8988T (cell line): ENCODE results near the gene TTLL13.

Source experiments
- DNase-seq: peaks from one replicate; pipeline ENCODE4 v3.0.0; 2011

TTLL13 gene, protein sequence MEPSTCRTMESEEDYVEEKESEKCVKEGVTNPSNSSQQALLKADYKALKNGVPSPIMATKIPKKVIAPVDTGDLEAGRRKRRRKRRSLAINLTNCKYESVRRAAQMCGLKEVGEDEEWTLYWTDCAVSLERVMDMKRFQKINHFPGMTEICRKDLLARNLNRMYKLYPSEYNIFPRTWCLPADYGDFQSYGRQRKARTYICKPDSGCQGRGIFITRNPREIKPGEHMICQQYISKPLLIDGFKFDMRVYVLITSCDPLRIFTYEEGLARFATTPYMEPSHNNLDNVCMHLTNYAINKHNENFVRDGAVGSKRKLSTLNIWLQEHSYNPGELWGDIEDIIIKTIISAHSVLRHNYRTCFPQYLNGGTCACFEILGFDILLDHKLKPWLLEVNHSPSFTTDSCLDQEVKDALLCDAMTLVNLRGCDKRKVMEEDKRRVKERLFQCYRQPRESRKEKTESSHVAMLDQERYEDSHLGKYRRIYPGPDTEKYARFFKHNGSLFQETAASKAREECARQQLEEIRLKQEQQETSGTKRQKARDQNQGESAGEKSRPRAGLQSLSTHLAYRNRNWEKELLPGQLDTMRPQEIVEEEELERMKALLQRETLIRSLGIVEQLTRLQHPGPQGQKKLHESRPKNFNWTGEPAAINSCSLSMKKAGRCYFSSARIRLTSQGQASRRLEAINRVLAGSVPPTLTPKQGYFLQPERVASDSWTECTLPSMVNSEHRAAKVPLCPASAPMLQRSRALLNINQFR

DNA sequence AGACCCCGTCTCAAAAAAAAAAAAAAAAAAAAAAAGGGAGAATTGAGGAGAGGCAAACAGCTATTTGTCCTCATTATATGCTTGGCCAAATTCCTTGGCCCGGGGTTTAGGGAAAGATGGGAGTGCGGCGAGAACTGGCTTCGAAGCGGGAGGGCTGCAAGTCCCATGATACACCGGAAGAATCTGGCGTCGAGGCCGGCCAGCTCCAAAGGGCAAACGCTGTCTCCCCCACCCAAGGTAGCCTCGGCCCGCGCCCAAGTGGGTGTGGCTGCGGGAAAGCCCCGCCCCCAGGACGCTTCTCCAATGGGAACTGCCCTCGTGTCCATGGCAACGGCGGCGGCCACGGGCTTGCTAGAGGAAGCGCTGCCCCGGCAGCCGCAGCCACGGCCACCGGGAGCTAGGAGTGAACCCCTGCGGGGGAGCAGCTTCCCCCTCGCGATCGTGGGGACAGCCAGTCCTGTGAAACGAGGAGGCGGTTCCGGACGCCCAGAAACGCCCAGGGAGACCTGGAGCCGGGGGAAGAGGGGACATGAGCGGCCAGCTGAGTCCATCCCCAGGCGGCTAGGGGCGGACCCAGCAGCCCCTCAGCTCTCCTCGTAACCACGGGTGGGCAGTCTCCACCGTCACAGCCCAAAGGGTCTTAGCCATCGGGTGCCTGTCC is at the start of gene TTLL13:
Gene TTLL13 (plus strand): TSS at position 354 of the 661 bp plus-strand sequence. CDS start 1,075 bp downstream, outside the sequence.
- DNase-seq, result peak; percentile 60

DNA sequence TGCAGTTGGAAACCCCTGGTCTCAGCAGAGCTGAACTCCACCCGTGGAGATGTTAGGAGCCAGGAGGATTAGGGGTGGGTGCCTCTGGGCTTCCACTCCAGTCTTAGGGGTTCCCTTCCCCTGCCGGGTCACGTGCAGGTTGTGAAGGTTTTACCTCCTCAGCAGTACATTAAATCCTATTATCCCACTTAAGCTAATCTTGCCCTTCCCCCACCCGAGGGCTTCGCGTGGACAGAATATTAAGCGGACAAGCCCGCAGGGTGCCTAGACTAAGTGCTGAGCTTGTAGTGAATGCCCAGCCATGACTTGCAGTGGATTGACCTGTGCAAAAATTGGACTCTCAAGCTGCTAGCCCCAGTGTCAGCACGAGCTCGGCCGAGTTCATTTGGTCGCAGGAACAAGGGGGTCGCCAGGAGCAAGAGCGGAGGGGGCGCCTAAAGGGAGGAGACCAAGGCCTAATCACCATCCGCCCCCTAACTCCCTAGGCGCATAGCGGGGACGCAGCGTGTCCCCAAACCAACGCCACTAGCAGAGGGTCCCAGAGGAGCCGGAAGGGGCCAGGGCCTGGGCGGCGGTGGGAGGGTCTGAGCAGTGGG is 48.7 kb upstream of the TTLL13 start:
- DNase-seq, result no peak

DNA sequence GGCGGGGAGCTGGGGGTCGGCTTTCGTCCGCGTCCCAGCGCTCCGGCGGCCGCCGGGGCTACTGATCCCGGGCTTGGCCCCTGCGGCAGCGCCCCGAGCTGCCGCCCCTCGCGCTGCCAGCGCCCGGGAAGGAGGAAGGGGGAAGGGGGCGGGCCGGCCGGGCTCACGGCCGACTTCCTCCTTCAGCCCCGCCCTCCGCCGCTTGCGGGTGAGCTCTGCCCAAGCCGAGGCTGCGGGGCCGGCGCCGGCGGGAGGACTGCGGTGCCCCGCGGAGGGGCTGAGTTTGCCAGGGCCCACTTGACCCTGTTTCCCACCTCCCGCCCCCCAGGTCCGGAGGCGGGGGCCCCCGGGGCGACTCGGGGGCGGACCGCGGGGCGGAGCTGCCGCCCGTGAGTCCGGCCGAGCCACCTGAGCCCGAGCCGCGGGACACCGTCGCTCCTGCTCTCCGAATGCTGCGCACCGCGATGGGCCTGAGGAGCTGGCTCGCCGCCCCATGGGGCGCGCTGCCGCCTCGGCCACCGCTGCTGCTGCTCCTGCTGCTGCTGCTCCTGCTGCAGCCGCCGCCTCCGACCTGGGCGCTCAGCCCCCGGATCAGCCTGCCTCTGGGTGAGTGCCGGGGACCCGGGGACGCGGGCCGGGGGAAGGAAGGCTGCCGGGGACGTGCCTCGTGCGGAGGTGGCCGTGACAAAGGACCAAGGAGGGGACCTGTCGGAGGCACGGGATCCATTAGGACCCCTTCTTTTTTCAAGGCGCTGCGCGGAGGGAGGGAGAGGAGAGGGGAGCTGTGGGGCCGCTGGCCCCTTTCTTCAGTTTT is 48.0 kb upstream of the TTLL13 start, which contains the start of gene SEMA4B:
Gene SEMA4B (plus strand): TSS at position 201 of the 814 bp plus-strand sequence. CDS start 249 bp downstream, at position 450.
- DNase-seq, result peak; percentile 77

DNA sequence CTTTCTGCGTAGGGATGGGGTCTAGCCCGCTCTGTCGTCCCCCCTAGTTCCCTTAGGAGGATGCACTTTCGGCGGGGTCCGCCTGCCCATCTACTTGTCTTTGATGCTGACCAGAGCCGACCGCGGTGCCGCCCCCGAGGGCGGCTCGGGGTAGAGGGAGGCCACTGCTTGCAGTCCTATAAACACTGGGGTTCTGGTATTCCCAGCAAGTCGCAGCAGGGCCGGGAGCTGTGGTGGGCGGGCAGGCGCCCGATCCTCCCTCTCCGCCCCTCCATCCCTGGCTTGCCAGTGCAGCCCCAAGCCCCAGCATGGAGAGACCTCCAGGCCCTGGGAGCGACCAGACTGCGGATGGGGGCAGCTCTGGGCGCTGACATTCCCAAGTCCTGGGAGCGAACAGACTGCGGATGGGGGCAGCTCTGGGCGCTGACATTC is 47.4 kb upstream of the TTLL13 start:
- DNase-seq, result no peak

DNA sequence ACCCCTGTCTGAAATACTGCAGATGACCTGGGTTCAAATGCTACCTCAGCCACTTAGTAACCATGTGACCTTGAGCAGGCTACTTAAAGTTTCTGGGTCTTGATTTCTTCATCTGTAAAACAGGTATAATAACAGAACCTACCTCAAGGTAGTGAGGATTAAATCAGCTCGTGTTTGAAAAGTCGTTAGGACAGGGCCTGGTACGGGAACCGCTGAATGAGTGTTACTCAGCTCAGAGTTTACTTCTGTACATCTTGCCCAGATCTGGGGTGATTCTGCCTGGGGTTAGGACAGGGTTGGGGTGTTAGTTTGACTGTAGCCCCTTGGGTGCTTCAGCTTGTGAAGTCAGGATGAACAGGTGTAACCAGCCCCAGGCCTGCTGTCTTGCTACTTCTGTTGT is 46.4 kb upstream of the TTLL13 start:
- DNase-seq, result no peak

DNA sequence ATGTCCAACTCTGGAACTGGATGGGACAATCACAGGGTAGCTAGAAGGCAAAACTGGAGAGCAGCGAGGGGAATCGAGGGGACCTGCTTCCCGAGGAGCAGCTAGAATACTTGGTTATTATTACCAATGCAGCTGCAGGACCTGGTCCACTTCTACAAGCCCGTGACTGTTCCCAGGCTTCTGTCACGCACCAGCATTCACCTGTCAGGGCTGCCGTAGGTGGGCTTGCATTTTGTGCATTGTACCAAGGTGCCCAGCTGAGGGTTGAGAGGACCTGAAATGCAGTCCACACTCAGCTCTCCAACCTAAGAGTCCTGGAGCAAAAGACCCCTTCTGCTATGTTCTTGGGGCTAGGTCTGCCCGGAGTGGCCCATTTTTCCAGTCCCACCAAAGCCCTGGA is 45.9 kb upstream of the TTLL13 start:
- DNase-seq, result no peak

DNA sequence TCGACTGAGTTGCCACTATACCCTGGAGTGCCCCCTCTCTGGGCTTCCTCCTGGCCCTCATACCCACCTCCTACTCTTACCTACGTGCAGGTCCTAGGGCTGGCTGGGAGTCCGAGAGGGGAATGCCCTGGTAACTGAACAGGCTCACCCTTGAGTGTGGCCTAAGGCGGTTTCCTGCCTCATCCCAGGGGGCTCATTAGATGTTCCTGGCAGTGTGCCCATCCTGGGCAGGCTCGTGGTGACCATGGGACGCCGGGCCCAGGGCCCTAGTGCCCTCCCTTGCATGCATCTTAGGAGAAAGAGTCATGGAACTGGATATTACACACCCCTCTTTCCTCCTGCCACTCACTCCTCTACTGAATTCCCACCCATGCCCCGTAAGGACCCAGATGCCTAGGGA is 45.4 kb upstream of the TTLL13 start:
- no peak for DNase-seq

DNA sequence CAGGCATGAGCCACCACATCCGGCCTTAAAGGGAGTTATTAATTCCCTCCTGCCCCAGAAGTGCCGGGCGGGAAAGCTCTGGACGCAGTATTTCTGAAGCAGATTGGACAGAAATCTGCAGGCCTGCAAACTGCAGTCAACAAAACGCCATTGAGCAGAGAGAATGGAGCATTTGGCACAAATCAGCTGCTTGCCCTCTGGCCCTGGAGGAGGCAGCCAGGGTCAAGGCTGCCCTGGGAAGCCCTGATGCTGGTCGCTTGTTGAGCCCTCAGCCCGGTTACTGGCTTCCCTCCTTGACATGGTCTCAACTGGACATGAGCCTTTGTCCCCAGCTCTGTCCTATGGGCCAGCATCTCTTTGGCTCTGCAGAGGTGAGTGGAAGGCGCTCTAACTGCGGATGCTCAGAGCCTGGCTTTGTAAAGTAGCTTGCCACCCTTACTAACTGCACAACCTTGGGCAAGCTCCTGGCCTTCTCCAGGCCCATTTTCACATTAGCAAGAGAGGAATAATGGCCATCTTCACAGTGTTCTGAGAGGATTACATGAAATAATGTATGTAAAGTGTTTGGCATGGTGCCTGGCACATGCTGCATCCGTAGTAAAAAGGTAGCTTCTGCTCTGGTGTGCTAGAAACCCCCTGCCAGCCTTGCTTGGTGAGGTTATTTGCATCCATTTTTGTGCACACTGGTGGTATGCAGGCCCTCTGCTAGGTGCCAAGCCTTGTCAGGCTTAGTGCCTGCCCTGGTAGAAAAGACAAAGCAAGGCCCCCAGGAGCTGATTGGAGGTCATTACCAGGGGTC is 44.1 kb upstream of the TTLL13 start:
- DNase-seq, result no peak

DNA sequence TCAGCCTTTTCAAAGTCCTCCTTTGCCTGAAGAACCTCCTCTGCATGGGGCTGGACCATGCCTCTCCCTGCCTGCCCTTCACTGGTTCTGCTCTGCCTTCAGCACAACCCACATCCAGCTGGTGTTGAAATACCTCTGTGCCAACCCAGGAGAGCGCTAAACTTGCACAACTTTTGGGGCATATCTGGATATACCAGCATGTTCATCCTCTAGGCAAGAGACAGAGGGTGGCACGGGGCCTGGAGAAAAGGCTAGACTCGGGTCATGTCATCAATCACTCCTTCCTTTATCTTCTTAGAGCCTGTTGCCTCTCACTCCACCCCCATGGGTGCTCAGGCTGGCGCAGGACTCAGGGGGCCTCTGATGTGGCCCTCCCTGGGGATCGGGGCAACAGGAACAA is 43.5 kb upstream of the TTLL13 start:
- DNase-seq, result no peak

DNA sequence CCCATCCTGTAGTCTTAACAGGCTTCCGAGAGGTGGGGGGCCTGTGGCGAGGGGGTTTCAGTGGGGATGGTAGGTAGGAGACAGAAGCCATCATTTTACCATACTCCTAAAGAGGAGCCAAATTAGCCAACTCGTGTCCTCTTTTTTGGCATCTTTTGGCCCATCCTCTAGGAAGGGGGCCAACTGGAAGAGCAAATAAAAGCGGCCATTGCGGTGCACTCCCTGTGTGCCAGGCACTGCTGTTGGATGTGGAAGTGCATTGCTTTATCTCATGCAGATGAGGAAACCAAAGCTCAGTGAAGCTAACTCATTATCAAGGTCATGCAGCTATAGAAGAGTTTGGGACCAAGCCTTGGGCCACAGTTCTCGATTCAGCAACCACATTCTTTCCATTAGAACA is 42.1 kb upstream of the TTLL13 start:
- DNase-seq, result no peak

DNA sequence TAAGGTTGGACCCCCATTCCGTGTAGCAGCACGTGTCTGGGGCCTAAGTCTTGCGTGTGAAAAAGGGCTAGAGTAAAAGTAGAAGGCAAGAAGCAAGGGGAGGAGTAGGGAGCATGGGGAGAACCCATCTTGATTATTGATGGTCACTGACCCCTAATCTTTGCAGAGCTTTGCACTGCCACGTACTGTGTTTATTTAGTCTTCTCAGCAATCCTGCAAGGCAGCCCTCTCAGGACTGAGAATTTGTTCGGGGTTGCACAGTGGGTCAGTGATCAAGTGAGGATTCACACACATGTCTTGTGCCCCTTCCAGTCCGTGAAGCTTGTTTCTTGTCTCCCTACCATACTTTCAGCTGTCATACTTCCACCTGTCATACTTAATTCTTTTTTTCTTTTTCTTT is 41.0 kb upstream of the TTLL13 start:
- no peak for DNase-seq

DNA sequence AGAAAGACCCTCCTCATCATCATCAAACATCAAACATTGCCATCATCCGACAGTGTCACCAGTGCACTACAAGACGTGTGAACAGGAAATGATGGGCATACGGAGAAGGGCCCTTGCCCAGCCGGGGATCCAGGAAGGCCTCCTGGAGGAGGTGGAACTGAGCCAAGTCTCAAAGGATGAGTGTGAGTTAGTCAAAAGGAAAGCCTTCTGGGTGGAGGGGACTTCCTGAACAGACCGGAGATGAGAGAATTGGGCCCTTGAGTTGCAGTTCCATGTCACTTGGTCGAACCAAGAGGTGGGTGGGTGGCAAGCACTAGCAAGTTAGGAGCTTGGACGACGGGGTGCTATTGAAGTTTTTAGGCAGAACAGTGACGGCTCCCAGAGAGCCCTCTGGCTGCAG is 39.8 kb upstream of the TTLL13 start:
- no peak for DNase-seq

DNA sequence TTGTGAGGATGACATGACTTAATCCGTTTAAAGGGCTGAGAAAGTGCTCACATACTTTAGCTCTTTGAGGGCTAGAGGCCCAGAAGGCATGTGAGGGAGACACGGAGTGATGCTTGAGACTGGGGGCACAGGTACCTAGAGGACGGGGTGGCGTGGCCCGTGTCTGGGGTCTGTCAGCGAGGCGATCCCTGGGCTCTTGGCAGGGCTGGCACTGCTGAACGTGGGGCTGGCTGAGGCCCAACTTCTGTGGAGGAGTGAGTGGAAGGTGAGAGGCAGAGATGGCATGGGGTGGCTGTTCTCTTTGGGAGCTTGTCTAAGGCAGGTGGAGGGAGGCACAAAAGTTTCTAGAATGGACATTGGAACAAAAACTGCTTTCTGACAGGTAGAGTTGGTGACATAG is 38.8 kb upstream of the TTLL13 start:
- no peak for DNase-seq

DNA sequence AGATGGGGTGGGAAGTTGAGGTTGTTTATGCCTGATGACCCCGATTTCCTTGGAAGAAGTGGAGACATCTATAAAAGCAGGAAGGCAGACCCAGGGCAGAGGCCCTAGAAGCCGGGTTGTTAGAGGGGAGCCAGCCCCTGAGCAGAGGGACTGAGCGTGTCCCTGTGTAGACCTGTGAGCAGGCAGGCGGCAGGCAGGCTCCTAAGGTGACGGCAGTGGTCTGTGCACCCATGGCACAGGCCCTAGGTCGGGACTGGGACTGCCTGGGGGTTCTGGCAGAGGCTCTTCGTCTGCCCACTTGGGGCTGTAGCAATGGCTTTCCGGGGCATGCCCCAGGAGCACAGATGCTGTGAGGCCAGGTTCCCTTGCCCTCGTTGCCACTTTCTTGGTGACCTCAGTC is 38.3 kb upstream of the TTLL13 start:
- DNase-seq, result no peak

DNA sequence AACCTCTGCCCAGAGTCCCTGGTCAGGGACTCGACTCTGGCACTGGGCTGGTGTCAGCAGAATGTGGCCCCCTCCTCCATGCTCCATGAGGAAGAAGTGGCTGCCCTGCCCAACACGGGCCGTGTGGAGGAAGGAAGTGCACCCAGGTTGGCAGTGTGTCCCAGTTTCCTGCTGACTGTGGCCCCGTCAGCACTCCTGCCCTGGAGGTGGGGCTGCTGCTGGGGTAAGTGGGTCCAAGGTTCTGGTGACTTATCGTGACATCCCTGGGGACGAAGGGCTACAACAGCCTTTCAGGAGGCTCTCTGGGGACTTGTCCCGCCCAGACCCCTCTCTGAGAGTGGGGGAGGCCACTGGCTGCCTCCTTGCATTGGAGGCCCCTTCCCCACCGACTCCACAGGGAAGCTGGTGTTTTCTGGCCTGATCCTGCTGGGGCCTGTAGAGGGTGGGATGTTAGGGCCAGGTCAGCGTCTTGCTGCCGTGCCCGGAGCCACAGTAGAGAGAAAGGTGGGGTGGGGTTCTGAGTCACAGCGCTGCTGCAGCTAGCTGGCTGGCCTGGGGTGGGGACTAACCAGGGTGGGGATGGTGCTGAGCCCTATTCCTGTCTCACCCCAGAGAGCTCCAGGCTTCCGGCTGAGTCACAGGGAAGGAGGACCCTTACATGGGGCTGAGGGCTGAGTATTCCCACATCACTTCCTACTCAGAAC is 37.8 kb upstream of the TTLL13 start:
- DNase-seq, result peak; percentile 60

DNA sequence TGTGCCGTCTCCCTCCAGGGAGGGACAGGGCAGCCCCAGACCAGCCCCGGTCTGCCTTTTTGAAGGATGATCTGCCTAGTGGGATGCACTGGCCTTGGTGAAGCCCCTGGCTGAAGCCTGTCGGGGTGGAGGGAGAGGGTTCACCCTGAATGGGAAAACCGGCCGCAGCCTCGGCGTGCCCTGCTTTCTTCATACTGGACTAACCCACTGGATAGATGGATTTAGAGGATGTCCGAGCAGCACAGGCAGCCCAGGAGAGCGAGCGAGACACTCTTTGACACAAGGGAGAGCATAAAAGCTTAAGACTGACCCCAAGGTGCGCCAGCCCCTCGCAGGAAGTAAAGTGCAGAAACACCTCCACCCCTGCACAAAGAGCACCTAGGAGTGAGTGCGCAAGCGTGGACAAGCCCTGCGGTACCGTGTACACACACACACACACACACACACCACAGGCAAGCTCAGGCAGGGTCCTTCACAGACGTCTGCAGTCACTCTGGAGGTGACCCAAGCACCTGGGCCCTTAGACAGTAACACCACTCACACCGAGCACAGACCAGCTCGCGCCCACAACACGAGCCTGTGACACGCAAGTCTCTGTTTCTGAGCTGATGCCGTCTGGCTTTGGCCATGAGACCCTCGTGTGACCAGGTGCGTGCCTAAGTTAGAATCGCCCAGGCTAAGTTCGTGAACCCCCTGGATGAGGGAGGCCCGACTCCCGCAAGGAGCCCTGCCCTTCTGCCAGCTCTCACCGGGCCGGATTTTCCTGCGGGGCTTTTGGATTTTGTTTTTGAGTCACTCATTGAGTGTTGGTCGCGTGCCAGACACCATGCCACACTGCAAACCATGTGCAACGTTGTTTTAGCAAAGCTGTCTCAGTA is 36.9 kb upstream of the TTLL13 start:
- DNase-seq, result no peak

DNA sequence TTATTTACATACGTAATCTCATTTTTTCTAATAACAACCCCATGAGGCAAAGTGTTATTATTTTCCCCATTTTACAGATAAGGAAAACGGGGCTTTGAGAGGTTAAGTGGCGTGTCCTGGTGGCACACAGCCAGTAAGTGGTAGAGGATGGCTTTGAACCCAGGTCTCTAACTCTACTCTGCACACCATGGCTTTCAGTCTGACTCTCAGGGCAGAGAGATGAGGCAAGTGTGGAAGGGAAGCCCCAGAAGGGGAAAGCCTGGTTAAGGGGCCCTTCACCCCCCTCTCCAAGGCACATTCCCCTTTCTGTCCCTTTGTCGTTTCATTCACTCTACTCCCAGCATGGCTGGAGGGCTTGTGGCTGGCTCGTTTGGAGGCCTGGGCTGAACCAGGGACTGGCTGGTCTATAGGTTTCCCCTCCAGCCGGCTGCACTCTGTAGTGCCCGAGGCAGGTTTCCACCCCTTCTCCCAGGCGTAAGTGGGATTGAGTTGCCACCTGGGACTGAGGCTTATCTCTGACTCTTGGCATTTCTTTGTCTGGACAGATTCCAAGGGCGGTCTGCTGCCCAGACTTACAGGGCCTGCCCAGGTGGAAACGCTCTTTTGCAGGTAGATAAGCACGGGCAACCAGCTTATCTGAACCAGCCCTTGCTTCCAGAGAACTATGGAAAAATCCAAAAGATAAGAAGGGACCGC is 36.1 kb upstream of the TTLL13 start:
- DNase-seq, result no peak

DNA sequence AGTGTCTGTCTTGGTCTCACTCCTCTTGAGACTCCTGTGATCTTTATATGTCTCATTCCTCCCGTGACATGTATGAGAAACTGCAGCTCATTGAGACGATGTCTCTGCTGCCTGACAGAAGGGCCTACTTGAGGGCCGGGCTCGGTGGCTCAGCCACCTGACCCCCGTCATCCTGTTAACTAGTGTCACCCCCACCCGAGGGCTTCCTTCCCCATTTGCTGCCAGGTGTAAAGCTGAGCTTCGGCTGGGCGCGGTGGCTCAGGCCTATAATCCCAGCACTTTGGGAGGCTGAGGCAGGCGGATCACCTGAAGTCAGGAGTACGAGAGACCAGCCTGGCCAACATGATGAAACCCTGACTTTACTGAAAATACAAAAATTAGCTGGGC is 35.5 kb upstream of the TTLL13 start:
- DNase-seq, result no peak

DNA sequence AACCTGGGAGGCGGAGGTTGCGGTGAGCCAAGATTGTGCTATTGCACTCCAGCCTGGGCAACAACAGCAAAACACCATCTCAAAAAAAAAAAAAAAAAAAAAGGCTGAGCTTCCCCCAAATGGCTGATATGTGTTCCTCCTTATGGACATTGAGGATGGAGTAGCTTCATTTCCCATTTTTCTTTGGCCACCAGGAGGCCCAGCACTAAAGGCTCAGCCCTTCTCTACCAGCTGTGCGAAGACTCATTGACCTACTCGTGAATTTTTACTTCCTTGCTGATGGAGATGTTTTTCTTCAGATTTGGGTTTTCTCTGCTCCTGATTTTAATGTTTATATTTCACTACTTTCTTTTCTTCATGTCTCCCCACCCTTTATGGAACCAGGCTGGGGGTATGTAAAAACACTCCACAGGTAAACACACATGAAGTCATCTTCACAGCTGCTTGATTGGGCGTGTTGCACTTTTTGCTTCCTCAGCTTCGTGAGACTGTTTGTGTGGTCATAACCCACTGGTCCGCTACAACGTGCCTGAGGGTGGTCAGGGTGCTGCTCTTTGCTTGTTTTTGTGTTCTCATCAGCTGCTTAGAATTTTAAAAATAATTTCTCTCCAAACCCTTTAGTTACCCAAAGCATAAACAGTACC is 34.7 kb upstream of the TTLL13 start:
- no peak for DNase-seq
